NCI-H2196 treated with DMSO at 0.1 percent for 48 hours (cell line): Measurements from ENCODE around the gene NCOA5.

Source experiments
- DNase-seq: peaks from one replicate; lab custom pipeline; 2025; ENCODE audit not compliant: unreplicated experiment; lab: John Stamatoyannopoulos, UW

The NCOA5 gene

GRCh38 chr20:46020555-46020954 is 69.2 kb downstream of the NCOA5 start:
- no peak for DNase-seq

- no peak for DNase-seq
Observed at GRCh38 chr20:46018611-46019010, 71.2 kb downstream of the NCOA5 start.

GRCh38 chr20:46018112-46018511 is 71.7 kb downstream of the NCOA5 start:
- DNase-seq = no peak

DNA sequence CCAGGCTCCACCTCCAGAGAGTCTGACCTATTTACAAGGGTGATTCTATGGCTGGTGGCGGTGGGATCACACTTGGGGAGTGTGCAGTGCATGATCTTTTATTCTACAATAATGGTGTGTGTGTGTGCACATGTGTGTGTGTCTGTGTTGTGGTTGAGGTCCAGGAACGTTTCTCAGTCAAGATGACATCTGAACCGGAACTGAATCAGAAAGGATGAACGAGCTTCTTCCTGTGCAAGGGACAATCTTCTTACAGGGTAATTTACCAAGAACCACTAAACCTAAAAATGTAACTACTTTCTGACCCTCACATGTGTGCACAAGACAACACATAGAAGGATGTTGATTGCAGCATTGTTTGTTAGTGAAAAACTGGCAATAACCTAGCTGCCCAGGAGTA is 72.5 kb downstream of the NCOA5 start:
- DNase-seq = no peak

GRCh38 chr20:46014517-46015396 is 75.0 kb downstream of the NCOA5 start:
- no peak for DNase-seq

DNA sequence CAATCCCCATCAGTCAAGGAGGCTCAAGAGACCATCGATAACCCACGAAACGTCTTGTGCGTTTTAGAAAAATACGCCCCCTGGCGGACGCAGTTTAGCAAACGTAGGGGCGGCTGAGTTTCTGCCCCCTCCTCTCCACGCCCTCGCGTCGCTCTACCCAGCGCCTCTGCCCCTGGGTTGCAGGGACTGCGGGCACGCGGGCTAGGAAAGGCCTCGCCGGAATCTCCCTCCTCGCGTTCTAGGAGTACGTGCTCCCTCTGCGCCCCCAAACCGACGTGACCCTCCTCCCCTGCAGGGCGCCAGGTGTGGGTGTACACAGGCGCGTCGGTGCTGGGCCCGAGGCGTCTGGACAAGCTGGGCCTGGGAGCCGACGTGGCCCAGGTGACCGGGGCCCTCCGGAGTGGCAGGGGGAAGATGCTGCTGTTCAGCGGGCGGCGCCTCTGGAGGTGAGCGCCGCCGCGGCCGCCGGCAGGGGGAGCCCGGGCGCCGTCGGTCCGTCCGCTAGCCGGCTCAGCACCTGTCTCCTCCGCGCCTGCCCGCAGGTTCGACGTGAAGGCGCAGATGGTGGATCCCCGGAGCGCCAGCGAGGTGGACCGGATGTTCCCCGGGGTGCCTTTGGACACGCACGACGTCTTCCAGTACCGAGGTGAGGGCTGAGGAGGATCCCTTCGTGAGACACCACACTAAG is 75.8 kb downstream of the NCOA5 start:
- peak; percentile 70 for DNase-seq

GRCh38 chr20:46013322-46013828 is 76.4 kb downstream of the NCOA5 start:
- DNase-seq = no peak

GRCh38 chr20:46012921-46013320 is 76.8 kb downstream of the NCOA5 start:
- no peak for DNase-seq

GRCh38 chr20:46011631-46012482 is 77.9 kb downstream of the NCOA5 start:
- no peak for DNase-seq
